HG03066 (cell line): ENCODE data around the gene MRPS18B.
A peak's percentile ranks its signal among the peaks of the same experiment; 100 is the strongest.
"Not testable (repeated sequence)": the region's sequence is repeated elsewhere in the genome, so short reads cannot be mapped to it uniquely, and the experiment has no call there.

ENCODE experiments used
- ATAC-seq: cut with Tn5 transposase; IDR thresholded peaks from one replicate; pipeline ENCODE4 v1.9.1; 2021; ENCODE audit warnings: low read depth; ENCODE audit not compliant: unreplicated experiment

Gene MRPS18B

GRCh38 chr6:30617565-30618269 is at the start of gene MRPS18B:
Gene MRPS18B (plus strand): TSS chr6:30617840. CDS start chr6:30617866, 26 bp downstream.
- ATAC-seq: peak; percentile 79

- ATAC-seq: no peak
Observed at GRCh38 chr6:30568245-30568644, 49.4 kb upstream of the MRPS18B start.

- ATAC-seq: no peak
Observed at GRCh38 chr6:30570263-30570662, 47.4 kb upstream of the MRPS18B start.

- peak; percentile 6 for ATAC-seq
Observed at GRCh38 chr6:30570740-30571074, 46.9 kb upstream of the MRPS18B start.

- peak; percentile 92 for ATAC-seq
Observed at GRCh38 chr6:30571075-30571761, 46.4 kb upstream of the MRPS18B start, which contains the start of gene ABCF1. Gene ABCF1 (plus strand): TSS chr6:30571442. CDS start chr6:30571488, 46 bp downstream.

GRCh38 chr6:30571762-30572082 is 45.9 kb upstream of the MRPS18B start:
- ATAC-seq: peak; percentile 6

GRCh38 chr6:30572148-30572547 is 45.5 kb upstream of the MRPS18B start:
- no peak for ATAC-seq

GRCh38 chr6:30573113-30573512 is 44.5 kb upstream of the MRPS18B start:
- no peak for ATAC-seq

GRCh38 chr6:30578051-30578450 is 39.6 kb upstream of the MRPS18B start:
- no peak for ATAC-seq

GRCh38 chr6:30583921-30584320 is 33.7 kb upstream of the MRPS18B start:
- ATAC-seq: no peak

GRCh38 chr6:30589754-30590358 is 27.8 kb upstream of the MRPS18B start:
- no peak for ATAC-seq

GRCh38 chr6:30590509-30590908 is 27.1 kb upstream of the MRPS18B start:
- ATAC-seq: no peak

GRCh38 chr6:30591008-30591407 is 26.6 kb upstream of the MRPS18B start:
- ATAC-seq: no peak

GRCh38 chr6:30592287-30592686 is 25.4 kb upstream of the MRPS18B start:
- ATAC-seq: no peak

- not testable (repeated sequence) for ATAC-seq
Observed at GRCh38 chr6:30597315-30598144, 20.1 kb upstream of the MRPS18B start.

- no peak for ATAC-seq
Observed at GRCh38 chr6:30598912-30599624, 18.6 kb upstream of the MRPS18B start.

- no peak for ATAC-seq
Observed at GRCh38 chr6:30599625-30600324, 17.9 kb upstream of the MRPS18B start.

- ATAC-seq: no peak
Observed at GRCh38 chr6:30600451-30600961, 17.1 kb upstream of the MRPS18B start.

- no peak for ATAC-seq
Observed at GRCh38 chr6:30601436-30601814, 16.2 kb upstream of the MRPS18B start.
